Activated CD8-positive, alpha-beta memory T cell treated with anti-CD3 and anti-CD28 coated beads, Interleukin-2, amount 50 U/mL, for 48 hours (primary cell): ENCODE measurements around the gene NT5E.

Source experiments
- DNase-seq: peaks from one replicate; pipeline ENCODE4 v3.0.0-alpha.2; 2020

The NT5E gene

GRCh38 chr6:85460921-85461797 is 11.3 kb downstream of the NT5E start:
- no peak for DNase-seq

- DNase-seq = no peak
Measured at GRCh38 chr6:85461798-85462170, 11.9 kb downstream of the NT5E start.

- DNase-seq = no peak
Measured at GRCh38 chr6:85462673-85463072, 12.8 kb downstream of the NT5E start.

- no peak for DNase-seq
Measured at GRCh38 chr6:85463621-85464259, 13.9 kb downstream of the NT5E start.

GRCh38 chr6:85464260-85464644 is 14.4 kb downstream of the NT5E start:
- peak; percentile 67 for DNase-seq

- no peak for DNase-seq
Measured at GRCh38 chr6:85464722-85465150, 14.9 kb downstream of the NT5E start.

- DNase-seq = no peak
Measured at GRCh38 chr6:85465762-85466161, 15.9 kb downstream of the NT5E start.

- no peak for DNase-seq
Measured at GRCh38 chr6:85468326-85468725, 18.4 kb downstream of the NT5E start.

- no peak for DNase-seq
Measured at GRCh38 chr6:85469276-85470022, 19.6 kb downstream of the NT5E start.

GRCh38 chr6:85470023-85470410 is 20.1 kb downstream of the NT5E start:
- DNase-seq = no peak

GRCh38 chr6:85472744-85473143 is 22.9 kb downstream of the NT5E start:
- DNase-seq = no peak

GRCh38 chr6:85473748-85474147 is 23.9 kb downstream of the NT5E start:
- DNase-seq = no peak

- no peak for DNase-seq
Measured at GRCh38 chr6:85476532-85476931, 26.6 kb downstream of the NT5E start.

GRCh38 chr6:85479208-85479607 is 29.3 kb downstream of the NT5E start:
- DNase-seq = no peak

- no peak for DNase-seq
Measured at GRCh38 chr6:85482206-85482904, 32.5 kb downstream of the NT5E start.

- DNase-seq = peak; percentile 98
Measured at GRCh38 chr6:85482905-85483700, 33.2 kb downstream of the NT5E start.

GRCh38 chr6:85483846-85484245 is 34.0 kb downstream of the NT5E start:
- no peak for DNase-seq

- DNase-seq = no peak
Measured at GRCh38 chr6:85484948-85485347, 35.1 kb downstream of the NT5E start.

GRCh38 chr6:85490516-85491248 is 40.8 kb downstream of the NT5E start:
- no peak for DNase-seq

- DNase-seq = no peak
Measured at GRCh38 chr6:85493389-85493788, 43.5 kb downstream of the NT5E start.
